K562 (cell line): ENCODE data around the gene R3HDM1.

ENCODE experiments used
- EZH2 ChIP-seq: IDR thresholded peaks from 2 replicates; pipeline ENCODE4 v1.6.1; 2012; ENCODE audit warnings: low read depth, mild to moderate bottlenecking, inconsistent platforms, low read length, borderline replicate concordance
- FOXK2 ChIP-seq, 2 experiments: fragments of 450-650 bp; IDR thresholded peaks in 1 of 2; conservative IDR thresholded peaks in 1 of 2; 2 replicates each; pipeline ENCODE4 v1.6.1; 2016; ENCODE audit warnings: low read depth in 2 of 2, mild to moderate bottlenecking in 1 of 2
- MYC ChIP-seq, 2 experiments: fragments of 250-450 bp in 1 of 2; sonication (Bioruptor Pico) in 1 of 2; IDR thresholded peaks; 2 replicates each; pipeline versions ENCODE4 v1.5.1 to v1.6.1; 2012 to 2021; ENCODE audit warnings: low read depth in 2 of 2, borderline replicate concordance in 1 of 2, improper control_type of control experiment in 1 of 2, low read length in 1 of 2, mild to moderate bottlenecking in 1 of 2, moderate library complexity in 1 of 2
- PTRF ChIP-seq: fragments of 450-650 bp; IDR thresholded peaks from 2 replicates; pipeline ENCODE4 v1.6.1; 2016; ENCODE audit warnings: mild to moderate bottlenecking, missing genetic modification characterization, missing compliant biosample characterization
- RAD21 ChIP-seq, 2 experiments: fragments of 250-450 bp in 1 of 2; fragments of 450-650 bp in 1 of 2; sonication (Bioruptor Pico) in 1 of 2; formaldehyde crosslinking in 1 of 2; IDR thresholded peaks in 1 of 2; conservative IDR thresholded peaks in 1 of 2; 2 replicates each; pipeline versions ENCODE4 v1.4.0 to v1.8.0; 2020 to 2022; ENCODE audit warnings: mild to moderate bottlenecking in 2 of 2, moderate library complexity in 1 of 2
- TARDBP ChIP-seq: fragments of 450-650 bp; IDR thresholded peaks from 2 replicates; pipeline ENCODE4 v1.6.1; 2016
- ZBED1 ChIP-seq: IDR thresholded peaks from 2 replicates; pipeline ENCODE4 v1.6.1; 2014
- ZNF24 ChIP-seq: fragments of 450-650 bp; IDR thresholded peaks from 2 replicates; pipeline ENCODE4 v1.6.1; 2016
- ZNF318 ChIP-seq, 2 experiments: fragments of 450-650 bp; IDR thresholded peaks; 2 replicates each; pipeline ENCODE4 v1.6.1; 2016; ENCODE audit warnings: mild to moderate bottlenecking in 2 of 2, borderline replicate concordance in 1 of 2, low read depth in 1 of 2, moderate library complexity in 1 of 2

- TF ChIP-seq EZH2, result no peak
- no peak for TF ChIP-seq MYC (IDR thresholded peaks at IDR 0.05; ENCODE audit: low read depth, low read length)
- TF ChIP-seq MYC (CRISPR knock-in tag; IDR thresholded peaks at IDR 0.05; ENCODE audit: borderline replicate concordance, low read depth), result no peak
- TF ChIP-seq TARDBP, result no peak
- TF ChIP-seq ZNF24, result no peak
- no peak for TF ChIP-seq FOXK2 (conservative IDR thresholded peaks at IDR 0.05 in 1 of 2, IDR thresholded peaks at IDR 0.05 in 1 of 2; ENCODE audit: low read depth in 2 of 2)
- no peak for TF ChIP-seq ZBED1
- no peak for TF ChIP-seq PTRF (tag)
- TF ChIP-seq RAD21 (CRISPR knock-in tag; conservative IDR thresholded peaks at IDR 0.05 in 1 of 2, IDR thresholded peaks at IDR 0.05 in 1 of 2), result no peak
- no peak for TF ChIP-seq ZNF318 (IDR thresholded peaks at IDR 0.05; ENCODE audit: borderline replicate concordance in 1 of 2, low read depth in 1 of 2)
These were observed 81.0 kb downstream of the R3HDM1 start for GRCh38 chr2:135612319-135612718.
